Ishikawa (cell line): ENCODE measurements around the gene TRMT61A.

Experiments
- CEBPB ChIP-seq: IDR thresholded peaks from 2 replicates; pipeline ENCODE4 v1.6.1; 2012
- CREB1 ChIP-seq: IDR thresholded peaks from 2 replicates; pipeline ENCODE4 v1.6.1; 2012; ENCODE audit warnings: low read depth
- EP300 ChIP-seq: IDR thresholded peaks from 2 replicates; pipeline ENCODE4 v1.6.1; 2012; ENCODE audit warnings: borderline replicate concordance
- FOXM1 ChIP-seq: IDR thresholded peaks from 2 replicates; pipeline ENCODE4 v1.6.1; 2012; ENCODE audit warnings: low read depth, borderline replicate concordance
- MAX ChIP-seq: IDR thresholded peaks from 2 replicates; pipeline ENCODE4 v1.6.1; 2012
- NFIC ChIP-seq: IDR thresholded peaks from 2 replicates; pipeline ENCODE4 v1.6.1; 2012
- RAD21 ChIP-seq: IDR thresholded peaks from 2 replicates; pipeline ENCODE4 v1.6.1; 2012; ENCODE audit warnings: low read depth
- REST ChIP-seq: IDR thresholded peaks from 2 replicates; pipeline ENCODE4 v1.6.1; 2012; ENCODE audit warnings: low read depth, mild to moderate bottlenecking
- TCF12 ChIP-seq: IDR thresholded peaks from 2 replicates; pipeline ENCODE4 v1.6.1; 2012; ENCODE audit warnings: low read depth
- YY1 ChIP-seq: IDR thresholded peaks from 2 replicates; pipeline ENCODE4 v1.6.1; 2012; ENCODE audit warnings: low read depth

GRCh38 chr14:103543721-103544387 is 14.9 kb downstream of the TRMT61A start:
- TF ChIP-seq CEBPB (no peak), NFIC (no peak), YY1 (no peak), REST (no peak), CREB1 (no peak), TCF12 (no peak), MAX (peak; percentile 55), FOXM1 (no peak), EP300 (no peak), RAD21 (no peak)
